KMS-11 (cell line): Measurements from ENCODE around the gene ZDHHC8.

Experiments
- H2AFZ ChIP-seq: fragments of 200-600 bp; sonication (generic); 2 replicates; pipeline ENCODE4 v1.6.1; 2016; ENCODE audit warnings: antibody characterized with exemption, mixed run types, low read depth
- H3K27ac ChIP-seq: fragments of 200-600 bp; sonication (generic); 2 replicates; pipeline ENCODE4 v1.6.1; 2016; ENCODE audit warnings: mild to moderate bottlenecking, mixed run types
- H3K27me3 ChIP-seq: fragments of 200-600 bp; sonication (generic); 2 replicates; pipeline ENCODE4 v1.6.1; 2017; ENCODE audit warnings: mild to moderate bottlenecking, low read depth, mixed run types, moderate library complexity; ENCODE audit not compliant: insufficient read depth
- H3K36me3 ChIP-seq: fragments of 200-600 bp; sonication (generic); 2 replicates; pipeline ENCODE4 v1.6.1; 2017; ENCODE audit warnings: mild to moderate bottlenecking, mixed run types; ENCODE audit not compliant: insufficient read depth
- H3K4me1 ChIP-seq: fragments of 200-600 bp; sonication (generic); 2 replicates; pipeline ENCODE4 v1.6.1; 2016; ENCODE audit warnings: mild to moderate bottlenecking, low read depth, mixed run types; ENCODE audit not compliant: poor library complexity, severe bottlenecking
- H3K4me2 ChIP-seq: fragments of 200-600 bp; sonication (generic); 2 replicates; pipeline ENCODE4 v1.7.0; 2016; ENCODE audit warnings: mild to moderate bottlenecking, mixed run types
- H3K4me3 ChIP-seq: fragments of 200-600 bp; sonication (generic); IDR thresholded peaks from 2 replicates; pipeline ENCODE4 v1.6.1; 2017; ENCODE audit warnings: low read depth, low read length, mixed read lengths; ENCODE audit not compliant: insufficient read depth
- H3K79me2 ChIP-seq: fragments of 200-600 bp; sonication (generic); 2 replicates; pipeline ENCODE4 v1.6.1; 2016; ENCODE audit warnings: low read depth, mixed run types; ENCODE audit not compliant: insufficient read depth
- H3K9ac ChIP-seq: fragments of 200-600 bp; sonication (generic); 2 replicates; pipeline ENCODE4 v1.6.1; 2016; ENCODE audit warnings: mild to moderate bottlenecking, mixed run types
- H4K20me1 ChIP-seq: fragments of 200-600 bp; sonication (generic); 2 replicates; pipeline ENCODE4 v1.6.1; 2016; ENCODE audit warnings: mild to moderate bottlenecking, mixed run types; ENCODE audit not compliant: insufficient read depth
- CTCF ChIP-seq: fragments of 200-600 bp; sonication (generic); conservative IDR thresholded peaks from 2 replicates; pipeline ENCODE4 v1.6.1; 2017; ENCODE audit warnings: low read depth, mild to moderate bottlenecking, antibody characterized with exemption, low read length, moderate library complexity, mixed read lengths

The ZDHHC8 gene

GRCh38 chr22:20131597-20131858 lies at the start of gene ZDHHC8:
ZDHHC8 (plus strand) TSS chr22:20131804; CDS start chr22:20131948, 144 bp downstream.
- no peak within 1 kb of the TSS for H3K27ac ChIP-seq
- H3K4me1 ChIP-seq = peaks cover 17% of the 10 kb centered on the region
- no peak for TF ChIP-seq CTCF

GRCh38 chr22:20083157-20083890 lies 48.3 kb upstream of the ZDHHC8 start:
- no peak overlapping the region for H3K27ac ChIP-seq
- H3K4me3 ChIP-seq = no peak overlapping the region
- no peak overlapping the region for H3K9ac ChIP-seq
- H3K36me3 ChIP-seq = no peaks in the 10 kb centered on the region
- peaks cover 6% of the 10 kb centered on the region for H3K4me1 ChIP-seq
- peaks cover 53% of the 10 kb centered on the region for H3K79me2 ChIP-seq
- no peak overlapping the region for H2AFZ ChIP-seq
- TF ChIP-seq CTCF = no peak
- no peak overlapping the region for H3K4me2 ChIP-seq
- H3K27me3 ChIP-seq = no peaks in the 10 kb centered on the region
- H4K20me1 ChIP-seq = 0 out of 2 replicates have a peak, but pooled peaks cover 4% of the 10 kb centered on the region

More at GRCh38 chr22:20131597-20131858, at the start of gene ZDHHC8:
- H3K79me2 ChIP-seq = peaks cover 7% of the 10 kb centered on the region; the same call in 1 of the 2 replicates
- H2AFZ ChIP-seq = peak within 1 kb of the TSS; percentile 59
- H4K20me1 ChIP-seq = peaks cover 8% of the 10 kb centered on the region; the same call in 1 of the 2 replicates
- peak within 1 kb of the TSS; percentile 76 for H3K4me2 ChIP-seq
- no peaks in the 10 kb centered on the region; the same call in 1 of the 2 replicates for H3K36me3 ChIP-seq
- peak within 1 kb of the TSS; percentile 30; the same call in 1 of the 2 replicates for H3K9ac ChIP-seq
- no peaks in the 10 kb centered on the region for H3K27me3 ChIP-seq
- no peak within 1 kb of the TSS for H3K4me3 ChIP-seq

- Histone ChIP-seq H2AFZ (no peak overlapping the region), H3K36me3 (no peaks in the 10 kb centered on the region), H3K27me3 (no peaks in the 10 kb centered on the region), H3K4me1 (peaks cover 6% of the 10 kb centered on the region), H3K79me2 (peaks cover 53% of the 10 kb centered on the region), H3K4me2 (no peak overlapping the region), H3K9ac (no peak overlapping the region), H4K20me1 (0 out of 2 replicates have a peak, but pooled peaks cover 4% of the 10 kb centered on the region), H3K4me3 (no peak overlapping the region), H3K27ac (no peak overlapping the region)
- TF ChIP-seq CTCF = no peak
Measured at GRCh38 chr22:20083891-20084546, 47.6 kb upstream of the ZDHHC8 start.

GRCh38 chr22:20084547-20085413 lies 46.8 kb upstream of the ZDHHC8 start:
- no peak overlapping the region for H3K4me2 ChIP-seq
- H3K4me1 ChIP-seq = peaks cover 6% of the 10 kb centered on the region
- peaks cover 53% of the 10 kb centered on the region for H3K79me2 ChIP-seq
- H2AFZ ChIP-seq = no peak overlapping the region
- peaks cover under 1% of the 10 kb centered on the region; the same call in 1 of the 2 replicates for H3K36me3 ChIP-seq
- H3K27me3 ChIP-seq = no peaks in the 10 kb centered on the region
- H3K27ac ChIP-seq = no peak overlapping the region
- no peak overlapping the region for H3K9ac ChIP-seq
- H3K4me3 ChIP-seq = no peak overlapping the region
- TF ChIP-seq CTCF = peak; percentile 50
- 0 out of 2 replicates have a peak, but pooled peaks cover 4% of the 10 kb centered on the region for H4K20me1 ChIP-seq
